ENCODE measurements around the gene HPS1.
A peak's percentile ranks its signal among the peaks of the same experiment; 100 is the strongest.

The HPS1 gene

GRCh38 chr10:98389398-98389797, 57.3 kb downstream of the HPS1 start:
- no peak for DNase-seq (ENCODE audit: low read depth)

DNA sequence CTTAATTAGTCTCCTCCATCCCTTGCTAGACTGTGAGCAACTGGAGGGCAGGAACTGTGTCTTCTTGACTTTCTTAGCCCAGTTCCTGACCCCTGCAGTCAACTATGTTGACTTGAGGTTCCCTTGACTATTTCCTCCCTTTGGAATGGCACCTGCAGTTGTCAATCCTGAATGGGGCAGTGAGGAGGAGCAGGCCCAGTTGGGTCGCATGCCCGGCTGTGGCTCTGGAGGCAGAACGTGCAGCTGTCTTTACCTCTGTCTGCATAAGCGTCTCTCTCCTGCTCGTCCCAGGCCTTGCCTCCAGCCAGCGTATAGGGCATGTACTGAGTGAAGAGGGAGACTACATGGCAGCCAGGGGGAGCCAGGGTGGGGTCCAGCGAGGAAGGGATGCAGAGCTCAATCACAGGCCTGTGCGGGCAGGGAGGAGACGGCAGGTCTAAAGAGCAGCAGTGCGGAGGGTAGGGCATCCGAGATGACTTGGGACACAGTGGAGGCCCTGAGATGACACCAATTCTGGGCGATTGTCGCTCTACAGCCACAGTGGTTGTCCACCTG, 58.6 kb downstream of the HPS1 start:
- no peak for DNase-seq (ENCODE audit: low read depth)

GRCh38 chr10:98384531-98385133, 62.1 kb downstream of the HPS1 start:
- DNase-seq (ENCODE audit: low read depth), result no peak

DNA sequence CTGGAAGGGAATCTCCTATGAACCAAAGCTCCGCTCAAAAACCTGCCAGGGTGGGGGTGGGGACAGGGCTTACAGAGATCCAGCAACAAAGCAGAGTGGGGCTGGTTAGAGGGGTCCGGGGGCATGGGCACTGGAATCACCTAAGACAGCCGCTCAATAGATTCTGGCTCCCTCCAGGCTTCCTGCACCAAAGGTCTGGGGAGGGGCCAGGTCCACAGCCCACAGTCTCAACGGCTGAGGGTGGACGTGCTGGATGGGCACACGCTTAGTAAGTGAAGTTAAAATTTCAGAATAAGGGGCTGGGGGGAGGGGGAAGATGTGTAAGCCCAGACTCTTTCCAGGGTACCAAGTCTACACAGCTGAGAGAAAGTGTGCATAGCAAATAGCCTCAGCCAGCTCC, 62.9 kb downstream of the HPS1 start:
- no peak for DNase-seq (ENCODE audit: low read depth)

DNA sequence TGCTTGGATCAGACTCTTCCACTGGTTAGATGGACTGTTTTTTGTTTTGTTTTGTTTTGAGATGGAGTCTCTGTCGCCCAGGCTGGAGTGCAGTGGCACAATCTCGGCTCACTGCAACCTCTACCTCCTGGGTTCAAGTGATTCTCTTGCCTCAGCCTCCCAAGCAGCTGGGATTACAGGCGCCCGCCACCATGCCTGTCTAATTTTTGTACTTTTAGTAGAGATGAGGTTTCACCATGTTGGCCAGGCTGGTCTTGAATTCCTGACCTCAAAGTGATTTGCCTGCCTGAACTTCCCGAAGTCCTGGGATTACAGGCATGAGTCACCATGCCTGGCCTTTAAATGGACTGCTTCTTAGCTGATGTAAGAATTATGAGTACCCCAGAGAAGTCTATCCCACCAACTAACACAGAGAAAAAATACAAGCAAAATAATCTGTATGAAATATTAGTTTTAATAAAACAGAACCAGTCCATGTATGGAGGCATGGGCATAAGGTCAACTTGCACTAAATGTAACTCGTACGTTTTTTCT, 63.5 kb downstream of the HPS1 start:
- peak; percentile 20 for DNase-seq (ENCODE audit: low read depth)

GRCh38 chr10:98382691-98383101, 64.0 kb downstream of the HPS1 start:
- DNase-seq (ENCODE audit: low read depth), result no peak

- no peak for DNase-seq (ENCODE audit: low read depth)
Observed at GRCh38 chr10:98380493-98381339, 66.0 kb downstream of the HPS1 start.

DNA sequence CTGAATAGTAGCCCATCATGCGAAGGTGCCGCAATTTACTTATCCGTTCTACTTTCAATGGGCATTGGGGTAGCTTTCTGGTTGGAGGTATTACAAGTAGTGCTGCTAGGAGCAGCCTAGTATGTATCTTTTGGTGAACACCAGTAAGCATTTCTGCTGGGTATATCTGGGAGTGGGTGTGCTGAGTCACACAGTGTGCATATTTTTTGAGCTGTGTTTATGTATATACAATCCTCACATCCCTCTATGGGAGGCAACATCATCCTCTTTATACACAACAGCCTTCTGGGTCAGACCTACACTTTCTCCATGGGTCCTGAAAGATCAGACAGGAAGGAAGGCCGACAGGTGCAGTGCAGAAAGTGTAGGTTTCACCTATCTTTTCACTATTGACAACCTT, 68.0 kb downstream of the HPS1 start:
- no peak for DNase-seq (ENCODE audit: low read depth)

- DNase-seq (ENCODE audit: low read depth), result no peak
Observed at GRCh38 chr10:98377536-98377935, 69.2 kb downstream of the HPS1 start.

DNA sequence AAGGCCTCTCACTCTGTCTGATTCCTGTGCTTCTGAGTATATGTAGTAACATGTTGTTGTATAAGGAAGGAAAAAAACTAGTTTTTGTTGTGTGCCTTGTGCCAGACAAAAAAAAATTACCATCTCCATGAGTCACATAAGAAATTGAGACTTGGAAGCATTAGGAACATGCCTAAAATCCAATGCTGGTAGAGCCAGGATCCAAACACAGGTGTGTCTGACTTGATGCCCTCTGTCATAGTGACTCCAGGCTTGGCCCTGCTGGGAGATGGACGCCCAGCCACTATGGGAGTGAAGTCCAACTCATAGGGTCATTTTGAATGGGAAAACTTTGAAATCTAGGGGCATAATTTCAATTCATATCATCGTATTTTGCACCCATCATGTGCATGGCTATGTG, 69.7 kb downstream of the HPS1 start:
- DNase-seq (ENCODE audit: low read depth), result no peak

DNA sequence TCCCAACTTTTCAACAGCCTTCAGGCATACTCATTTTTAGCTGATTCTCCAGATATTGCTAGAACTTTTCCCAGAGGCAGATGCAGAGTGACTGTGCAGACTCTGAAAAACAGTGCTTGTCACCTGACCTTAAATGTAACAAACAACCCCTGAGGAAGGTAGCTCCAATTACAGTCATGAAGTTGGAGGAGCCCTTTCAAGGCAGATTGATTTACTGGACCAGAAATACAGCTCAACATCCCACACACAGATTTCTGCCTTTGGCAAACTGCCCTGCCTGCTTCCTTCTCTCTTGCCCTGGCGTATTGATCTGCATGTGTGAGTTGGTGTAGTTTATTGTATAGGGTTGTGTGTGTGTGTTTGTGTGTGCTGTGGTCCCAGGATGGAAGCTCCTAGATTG, 70.2 kb downstream of the HPS1 start:
- DNase-seq (ENCODE audit: low read depth), result no peak

- DNase-seq (ENCODE audit: low read depth), result no peak
Observed at GRCh38 chr10:98374217-98374985, 72.3 kb downstream of the HPS1 start.

- DNase-seq (ENCODE audit: low read depth), result no peak
Observed at GRCh38 chr10:98373260-98374040, 73.3 kb downstream of the HPS1 start.

DNA sequence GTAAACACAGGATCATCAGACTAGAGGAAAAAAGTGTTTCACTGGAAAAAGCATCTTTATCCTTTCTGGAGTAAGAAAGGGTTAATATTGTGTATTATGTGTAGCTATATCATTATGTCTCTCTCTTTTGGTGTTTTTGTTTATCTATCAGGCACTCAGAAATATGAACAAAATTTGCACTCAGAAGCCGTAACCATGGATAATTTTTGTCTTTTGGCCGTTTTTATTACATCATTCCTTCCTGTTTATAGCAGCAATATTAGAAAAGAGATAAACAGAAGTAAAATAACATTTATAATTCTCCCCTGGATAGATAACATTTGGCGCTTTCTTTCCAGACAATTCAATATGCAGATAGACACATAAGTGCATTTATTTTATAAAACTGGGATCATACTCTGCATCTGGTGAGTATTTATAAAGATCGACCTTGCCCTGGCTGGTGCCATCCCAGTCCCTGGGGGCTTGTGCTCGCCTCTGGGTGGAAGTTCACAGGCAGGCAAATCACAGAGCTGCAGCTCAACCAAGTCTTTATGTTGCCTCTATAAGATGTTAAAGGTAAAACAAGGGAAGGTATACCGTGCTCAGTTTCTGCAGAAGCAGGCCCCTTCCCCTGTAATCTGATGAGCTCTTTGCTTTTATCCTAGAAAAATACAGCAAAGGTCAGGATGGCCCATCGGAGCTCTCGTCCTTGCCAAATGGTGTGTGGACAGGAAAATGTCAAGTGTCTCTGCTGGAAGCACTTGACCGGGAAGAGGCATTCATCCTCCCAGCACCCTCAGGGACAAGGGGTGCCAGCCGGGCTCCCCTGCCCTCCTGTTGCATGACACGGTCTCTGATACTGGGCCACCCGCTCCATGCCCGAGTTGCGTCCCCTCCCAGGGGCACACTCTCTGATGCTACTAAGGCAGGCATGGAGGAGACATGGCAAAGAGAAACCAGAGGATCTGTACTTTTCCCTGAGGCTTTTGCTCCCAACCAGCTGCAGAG, 75.6 kb downstream of the HPS1 start:
- DNase-seq (ENCODE audit: low read depth), result no peak

- DNase-seq (ENCODE audit: low read depth), result no peak
Observed at GRCh38 chr10:98369801-98370200, 76.9 kb downstream of the HPS1 start.

GRCh38 chr10:98368644-98369043, 78.1 kb downstream of the HPS1 start:
- no peak for DNase-seq (ENCODE audit: low read depth)

GRCh38 chr10:98367604-98368451, 78.9 kb downstream of the HPS1 start:
- no peak for DNase-seq (ENCODE audit: low read depth)

All from HS-27A (cell line).